GM18520 (cell line): ENCODE data around the gene TTC39C.
"Not testable (repeated sequence)": the region's sequence is repeated elsewhere in the genome, so short reads cannot be mapped to it uniquely, and the experiment has no call there.

Source experiments
- ATAC-seq: cut with Tn5 transposase; IDR thresholded peaks from one replicate; pipeline ENCODE4 v1.9.1; 2021; ENCODE audit not compliant: unreplicated experiment

TTC39C gene

DNA sequence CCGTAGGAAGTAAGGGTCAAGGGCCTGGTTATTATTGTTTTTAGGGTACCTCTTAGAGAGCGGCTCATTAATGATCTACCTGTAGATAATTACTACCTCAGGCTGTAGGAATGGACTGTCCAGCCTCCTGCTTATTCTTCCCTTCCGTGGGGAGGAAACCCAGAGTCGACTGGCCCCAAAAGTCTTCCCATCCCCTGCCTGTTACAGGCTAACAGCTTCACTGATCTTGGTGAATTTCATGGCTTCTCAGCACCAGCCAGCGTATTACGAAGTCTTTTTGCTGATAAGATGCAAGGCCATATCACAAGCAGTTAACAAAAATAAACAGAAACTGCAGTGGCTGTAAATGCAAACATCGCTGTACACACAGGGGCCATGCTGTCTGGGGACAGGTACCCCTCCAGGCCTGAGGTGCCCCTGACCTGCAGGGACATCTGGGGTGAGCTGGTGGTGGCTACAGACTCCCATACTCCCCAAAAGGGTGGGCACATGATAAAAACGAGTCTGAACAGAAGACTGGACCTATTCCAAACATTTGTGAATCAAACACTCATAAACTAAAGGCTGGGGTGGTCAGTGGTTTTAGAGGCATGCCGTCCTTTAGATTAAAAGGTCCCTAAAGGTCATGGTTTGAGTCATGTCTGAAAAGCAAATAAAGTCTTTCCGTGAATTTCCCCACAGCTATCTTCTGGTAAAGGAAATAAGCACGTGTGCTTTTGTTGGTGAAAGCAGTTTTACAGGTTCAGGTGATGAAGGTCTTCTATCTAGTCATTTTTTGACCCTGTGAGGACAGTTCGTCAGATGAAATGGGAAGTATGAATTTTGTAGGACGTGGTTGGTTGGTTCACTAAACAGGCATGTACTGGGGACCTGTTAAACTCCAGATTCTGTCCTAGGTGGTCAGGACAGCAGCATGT is 36.7 kb downstream of the TTC39C start:
- no peak for ATAC-seq

DNA sequence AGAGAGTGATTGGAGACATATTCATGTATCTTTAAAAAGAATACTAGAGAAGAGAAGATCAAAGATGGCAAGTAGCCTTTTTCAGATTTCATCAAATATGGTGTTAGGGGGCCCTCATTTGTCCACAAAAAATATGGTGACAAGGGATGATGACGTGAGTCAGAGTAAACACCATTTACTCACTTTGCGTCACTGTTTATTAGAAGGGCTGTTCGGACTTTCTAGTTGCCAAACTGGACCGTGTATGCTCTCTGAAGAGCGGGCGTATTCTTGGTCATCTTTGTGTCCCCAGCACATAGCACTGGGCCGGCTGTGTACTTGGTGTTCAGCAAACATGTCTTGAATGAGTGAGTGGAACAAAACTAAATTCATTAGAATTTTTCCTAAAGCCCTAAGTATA is 37.5 kb downstream of the TTC39C start:
- no peak for ATAC-seq

DNA sequence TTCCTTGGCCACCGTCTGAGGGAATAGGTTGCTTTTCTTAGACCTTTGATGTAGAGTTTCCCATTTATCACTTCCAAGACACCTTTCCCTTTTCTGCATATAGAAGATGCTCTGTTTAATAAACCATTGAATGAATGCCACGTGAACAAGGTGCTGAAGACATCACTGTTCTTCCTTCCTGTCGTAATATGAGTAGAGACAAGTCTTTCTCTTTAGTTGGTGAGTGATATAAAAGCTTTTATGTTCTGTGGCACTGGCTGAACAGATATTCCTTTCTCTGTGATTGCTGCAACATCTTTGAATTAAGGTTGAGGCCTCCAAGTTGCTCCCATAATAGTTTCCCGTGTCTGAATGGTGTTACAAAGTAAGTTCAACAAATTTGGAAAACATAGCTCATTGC is 38.7 kb downstream of the TTC39C start:
- no peak for ATAC-seq

DNA sequence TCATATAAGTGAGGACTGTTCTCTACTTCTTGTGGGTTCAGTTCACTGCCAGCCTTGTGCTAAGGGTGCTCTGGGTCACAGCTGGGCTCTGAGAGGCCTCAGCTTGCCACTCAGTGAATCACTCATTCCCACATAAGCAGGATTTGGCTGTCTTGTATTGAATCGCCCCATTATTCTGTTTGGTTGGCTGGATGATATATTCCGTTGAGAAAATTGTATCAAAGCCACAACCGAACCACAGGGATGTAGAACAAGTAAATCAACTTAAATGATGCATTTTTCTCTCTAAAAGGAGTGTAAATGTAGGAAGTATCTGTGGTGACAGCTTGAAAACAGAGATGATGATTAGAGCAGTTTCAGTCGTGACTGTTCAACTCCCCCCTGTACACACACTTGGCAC is 39.6 kb downstream of the TTC39C start:
- ATAC-seq: no peak

DNA sequence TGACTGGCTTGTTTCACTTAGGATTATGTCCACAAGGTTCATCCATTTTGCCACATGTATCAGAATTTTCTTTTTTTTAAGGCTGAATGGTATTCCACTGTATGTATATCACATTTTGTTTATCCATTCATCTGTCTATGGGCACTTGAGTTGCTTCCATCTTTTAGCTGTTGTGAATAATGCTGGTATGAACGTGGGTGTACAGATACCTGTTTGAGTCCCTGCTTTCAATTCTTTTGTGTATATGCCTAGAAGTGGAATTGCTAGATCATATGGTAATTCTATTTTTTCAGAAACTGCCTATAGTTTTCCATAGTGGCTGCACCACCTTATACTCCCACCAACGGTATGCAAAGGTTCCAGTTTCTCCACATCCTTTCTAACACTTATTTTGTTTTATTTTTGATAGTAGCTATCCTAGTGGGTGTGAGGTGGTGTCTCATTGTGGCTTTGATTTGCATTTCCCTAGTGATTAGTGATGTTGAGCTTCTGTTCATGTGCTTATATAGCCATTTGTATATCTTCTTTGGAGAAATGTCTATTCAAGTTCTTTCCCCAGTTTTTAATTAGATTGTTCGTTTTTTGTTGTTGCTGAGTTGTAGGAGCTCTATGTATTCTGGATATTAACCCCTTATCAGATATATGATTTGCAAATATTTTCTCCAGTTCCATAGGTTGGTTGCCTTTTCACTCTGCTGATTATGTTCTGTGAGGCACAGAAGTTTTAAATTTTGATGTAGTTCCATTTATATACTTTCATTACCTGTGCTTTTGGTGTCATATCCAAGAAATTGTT is 40.7 kb downstream of the TTC39C start:
- no peak for ATAC-seq

DNA sequence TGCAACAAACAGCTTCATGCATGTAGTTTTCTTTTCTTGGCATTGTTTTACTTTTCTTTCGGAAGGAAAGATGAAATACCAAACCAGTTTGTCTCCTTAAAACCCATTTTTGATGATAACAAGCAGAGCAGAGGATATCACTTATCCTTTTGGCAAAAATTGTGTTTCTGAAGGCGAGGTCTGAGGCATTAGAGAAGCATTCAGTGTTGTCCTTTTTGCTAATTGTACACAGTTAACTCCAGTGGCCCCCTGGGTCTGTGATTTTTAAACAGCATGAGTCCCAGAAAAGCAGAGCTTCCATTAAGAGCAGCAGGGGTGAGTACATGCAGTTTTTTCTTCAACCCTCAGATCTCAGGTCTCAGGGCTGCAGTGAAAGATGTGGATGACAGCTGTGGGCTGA is 41.3 kb downstream of the TTC39C start:
- ATAC-seq: no peak

DNA sequence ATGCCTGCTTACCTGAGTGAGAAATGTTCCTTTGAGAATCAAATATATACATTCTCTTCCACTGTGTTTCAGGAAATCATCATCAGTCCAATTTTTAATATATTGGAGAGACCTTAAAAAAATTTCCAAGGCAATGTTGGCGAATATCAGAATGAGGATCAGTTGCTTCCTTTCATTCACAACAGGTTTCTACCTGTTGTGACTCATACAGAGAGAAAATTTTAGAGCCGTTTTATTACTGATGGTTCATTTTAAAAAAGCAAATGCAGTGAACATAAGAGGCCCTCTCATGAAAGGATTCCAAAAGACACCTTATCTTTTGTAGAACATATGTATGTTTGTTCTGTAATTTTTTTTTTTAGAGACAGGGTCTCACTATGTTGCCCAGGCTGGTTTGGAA is 42.0 kb downstream of the TTC39C start:
- no peak for ATAC-seq

DNA sequence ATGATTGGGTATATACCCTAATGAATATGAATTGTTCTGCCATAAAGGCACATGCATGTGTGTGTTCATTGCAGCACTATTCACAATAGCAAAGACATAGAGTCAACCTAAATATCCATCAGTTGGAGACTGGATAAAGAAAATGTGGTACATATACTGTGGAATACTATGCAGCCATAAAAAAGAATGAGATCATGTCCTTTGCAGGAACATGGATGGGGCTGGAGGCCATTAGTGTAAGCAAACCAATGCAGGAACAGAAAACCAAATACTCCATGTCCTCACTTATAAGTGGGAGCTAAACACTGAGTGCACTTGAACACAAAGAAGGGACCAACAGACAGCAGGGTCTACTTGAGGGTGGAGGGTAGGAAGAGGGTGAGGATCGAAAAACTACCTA is 43.2 kb downstream of the TTC39C start:
- ATAC-seq: no peak

DNA sequence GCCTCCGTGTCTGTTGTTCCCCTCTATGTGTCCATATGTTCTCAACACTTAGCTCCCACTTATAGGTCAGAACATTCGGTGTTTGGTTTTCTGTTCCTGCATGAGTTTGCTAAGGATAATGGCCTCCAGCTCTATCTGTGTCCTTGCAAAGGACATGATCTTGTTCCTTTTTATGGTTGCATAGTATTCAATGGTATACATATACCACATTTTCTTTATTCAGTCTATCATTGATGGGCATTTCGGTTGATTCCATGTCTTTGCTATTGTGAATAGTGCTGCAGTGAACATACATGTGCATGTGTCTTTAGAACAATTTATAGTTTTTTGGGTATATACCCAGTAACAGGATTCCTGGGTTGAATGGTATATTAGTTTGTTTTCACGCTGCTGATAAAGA is 44.8 kb downstream of the TTC39C start:
- not testable (repeated sequence) for ATAC-seq

DNA sequence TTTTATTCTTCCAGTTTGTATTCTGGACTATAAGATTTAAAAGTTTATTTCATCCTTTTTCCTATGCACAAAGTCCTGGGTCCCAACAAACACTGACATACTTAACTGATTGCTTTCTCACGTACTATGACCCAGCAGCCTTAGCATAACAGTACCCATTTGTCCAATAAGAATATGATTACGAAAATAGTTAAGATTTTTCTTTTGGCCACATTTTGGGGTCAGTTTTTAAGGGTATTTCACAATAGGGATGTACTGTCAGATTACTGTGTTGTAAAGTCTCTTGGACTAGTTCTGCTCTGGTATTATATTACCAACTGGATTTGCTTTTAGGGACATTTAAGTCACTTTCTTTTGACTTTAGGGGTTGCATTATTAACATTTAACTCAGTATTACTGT is 46.1 kb downstream of the TTC39C start:
- ATAC-seq: no peak

DNA sequence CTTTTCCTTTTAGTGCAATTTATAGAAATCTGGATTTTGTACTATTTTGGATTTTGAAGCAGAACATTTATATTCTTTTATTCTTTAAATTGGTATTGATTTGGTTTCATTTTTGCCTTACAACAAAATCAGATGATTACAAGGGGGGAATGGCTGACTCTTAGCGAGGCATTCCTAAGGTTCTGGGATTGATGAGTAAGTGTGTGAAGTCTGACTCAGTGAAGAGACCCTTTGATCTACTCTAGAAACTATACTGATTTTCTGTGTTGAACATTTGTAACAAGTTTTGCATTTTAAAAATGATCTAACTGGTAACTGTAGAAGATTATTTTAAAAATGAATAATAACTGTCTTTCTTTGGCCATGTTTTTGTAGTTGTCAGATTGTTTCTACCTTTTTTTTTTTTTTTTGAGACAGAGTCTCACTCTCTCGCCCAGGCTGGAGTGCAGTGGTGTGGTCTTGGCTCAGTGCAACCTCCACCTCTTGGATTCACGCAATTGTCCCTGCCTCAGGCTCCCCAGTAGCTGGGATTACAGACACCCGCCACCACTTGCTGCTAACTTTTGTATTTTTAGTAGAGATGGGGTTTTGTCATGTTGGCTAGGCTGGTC is 48.7 kb downstream of the TTC39C start:
- ATAC-seq: no peak

DNA sequence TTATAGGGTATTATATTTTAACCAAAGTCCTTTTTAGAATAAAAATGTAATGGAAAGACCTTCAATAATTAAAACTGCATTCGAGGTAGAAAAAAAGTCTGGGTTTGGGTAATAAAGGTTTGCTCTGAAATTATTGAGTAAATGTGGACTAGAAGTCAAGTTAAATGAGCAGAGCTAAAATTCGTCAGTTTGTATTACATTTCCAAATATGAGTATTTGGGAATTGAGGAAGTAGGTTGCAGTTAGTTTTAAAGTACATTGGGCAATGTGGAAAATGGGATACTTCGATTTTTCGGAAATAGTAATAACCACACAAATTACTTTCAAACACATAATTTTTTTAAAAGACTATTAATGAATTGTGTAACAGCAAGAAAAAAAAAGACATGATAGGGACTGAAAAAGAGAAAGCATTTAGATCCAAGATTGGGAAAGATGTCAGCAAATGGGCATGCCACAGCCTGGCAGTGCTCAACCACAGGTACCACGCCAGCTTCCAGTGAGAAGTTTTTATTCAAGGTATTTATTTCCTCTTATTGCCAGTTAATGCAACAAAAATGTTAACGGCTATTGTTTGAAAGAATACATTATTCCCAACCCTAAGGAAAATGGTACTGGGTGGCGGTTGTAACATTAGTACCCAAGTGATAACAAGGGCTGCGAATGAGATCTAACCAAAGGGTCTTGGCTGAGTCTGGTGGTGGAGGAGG is 50.0 kb downstream of the TTC39C start:
- ATAC-seq: no peak

DNA sequence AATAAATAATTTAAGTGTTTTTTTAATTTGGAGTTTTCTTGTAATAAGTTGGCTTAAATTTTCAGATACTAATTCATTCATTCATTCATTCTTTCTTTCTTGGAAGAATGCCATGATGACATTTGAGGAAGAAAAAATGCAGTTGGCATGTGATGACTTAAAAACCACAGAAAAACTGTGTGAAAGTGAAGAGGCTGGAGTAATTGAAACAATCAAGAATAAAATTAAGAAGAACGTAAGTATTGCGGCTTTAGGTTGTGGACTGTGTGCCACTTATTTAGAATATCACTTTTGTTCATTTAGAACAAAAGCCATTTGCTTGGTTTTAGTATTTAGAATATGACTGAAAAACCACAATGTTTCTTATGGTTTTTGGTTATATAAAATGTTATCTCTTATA is 51.4 kb downstream of the TTC39C start:
- no peak for ATAC-seq

DNA sequence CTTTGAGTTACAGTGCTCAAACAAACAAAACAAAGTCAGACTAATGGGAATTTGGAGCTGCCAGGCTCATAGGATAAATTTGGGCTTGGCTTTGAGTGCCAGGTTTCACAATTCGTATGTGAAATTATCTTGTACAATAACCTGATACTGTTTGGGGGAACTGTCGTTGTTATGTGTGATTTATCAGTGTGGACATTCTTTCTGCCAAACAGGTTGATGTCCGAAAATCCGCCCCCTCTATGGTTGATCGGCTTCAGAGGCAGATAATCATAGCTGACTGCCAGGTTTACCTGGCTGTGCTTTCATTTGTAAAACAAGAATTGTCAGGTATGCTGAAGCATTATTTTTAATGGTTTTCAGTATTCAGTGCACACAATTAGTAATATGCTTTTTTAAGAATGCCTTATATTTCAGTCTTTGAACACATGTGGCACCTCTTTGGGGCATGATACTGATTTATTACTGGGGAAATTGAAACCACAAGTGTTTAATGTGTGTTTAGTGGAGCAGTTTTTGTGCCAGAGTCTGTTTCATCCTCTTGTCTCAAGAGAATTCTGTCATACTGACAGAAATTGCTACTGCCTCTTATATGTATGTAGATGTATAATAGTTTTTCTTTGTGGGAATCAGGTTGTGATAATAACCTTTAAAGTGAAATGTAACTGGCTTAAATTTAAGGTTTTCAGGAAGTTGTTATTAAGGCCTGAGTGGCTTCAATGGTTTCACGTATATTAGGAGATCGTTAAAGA is 54.6 kb downstream of the TTC39C start:
- ATAC-seq: no peak

DNA sequence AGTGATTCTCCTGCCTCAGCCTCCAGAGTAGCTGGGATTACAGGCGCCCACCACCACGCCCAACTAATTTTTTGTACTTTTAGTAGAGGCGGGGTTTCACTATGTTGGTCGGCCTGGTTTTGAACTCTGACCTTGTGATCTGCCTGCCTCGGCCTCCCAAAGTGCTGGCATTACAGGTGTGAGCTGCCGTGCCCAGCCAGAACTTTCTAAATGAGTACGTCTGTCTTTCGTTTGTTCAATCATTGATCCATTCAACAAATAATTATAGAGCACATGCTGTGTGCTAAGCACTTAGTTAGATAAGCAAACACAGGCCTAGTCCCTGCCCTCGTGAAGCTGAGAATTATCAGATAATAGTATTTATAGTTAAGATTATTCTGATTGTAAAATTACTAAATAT is 56.5 kb downstream of the TTC39C start:
- no peak for ATAC-seq

DNA sequence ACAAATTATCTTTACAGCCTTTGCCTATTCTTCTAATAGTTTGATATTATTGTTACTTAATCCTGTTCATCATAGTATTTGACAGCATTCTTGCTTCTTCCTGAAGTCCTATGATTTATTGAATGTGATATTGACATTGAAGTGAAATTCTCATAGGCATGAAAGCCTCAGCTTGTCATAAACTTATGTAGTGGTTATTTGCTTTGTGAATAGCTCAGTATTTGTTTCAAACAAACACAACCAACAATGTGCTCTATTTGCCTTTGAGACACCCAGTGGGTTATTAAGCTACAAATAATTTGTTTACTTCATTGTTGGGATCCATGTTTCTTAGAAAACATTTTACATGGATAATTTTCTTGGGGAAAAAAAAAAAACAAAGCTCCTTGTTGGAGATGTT is 57.2 kb downstream of the TTC39C start:
- ATAC-seq: no peak

DNA sequence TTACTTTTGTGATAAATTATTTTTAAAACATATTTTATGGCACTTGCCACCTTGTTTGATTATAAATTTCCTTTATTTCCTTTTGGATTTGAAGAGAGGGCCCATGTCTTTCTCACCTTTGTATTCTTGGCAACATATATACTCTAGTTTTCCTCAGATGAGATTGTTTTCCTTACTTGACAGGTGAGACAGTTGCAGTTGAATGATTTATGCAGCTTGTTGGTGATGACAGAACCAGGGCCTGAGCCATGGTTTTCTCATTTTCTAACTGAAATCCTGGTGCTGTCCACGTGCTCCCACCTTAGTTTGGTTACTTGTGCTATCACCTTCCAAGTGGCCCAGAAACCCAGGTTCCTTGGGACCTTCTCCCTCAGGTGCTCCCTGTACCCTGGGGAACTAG is 58.2 kb downstream of the TTC39C start:
- ATAC-seq: no peak

DNA sequence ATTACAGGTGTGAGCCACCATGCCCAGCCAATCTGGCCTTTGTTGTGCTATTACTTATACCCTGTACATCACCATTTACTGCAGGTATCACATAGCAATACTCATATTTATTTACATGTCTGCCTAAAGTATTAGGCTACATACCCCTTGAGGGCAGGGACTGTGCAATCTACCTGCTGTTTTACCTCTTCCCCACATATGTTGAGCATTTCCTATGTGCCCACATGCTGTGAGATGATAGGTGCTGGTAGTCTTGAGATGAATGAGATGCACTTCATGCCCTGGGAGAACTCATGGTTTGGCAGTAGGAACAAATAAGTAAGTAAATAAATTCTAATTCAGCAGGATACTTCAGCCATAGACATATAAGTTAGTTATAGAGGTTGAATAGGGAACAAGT is 59.2 kb downstream of the TTC39C start:
- no peak for ATAC-seq

DNA sequence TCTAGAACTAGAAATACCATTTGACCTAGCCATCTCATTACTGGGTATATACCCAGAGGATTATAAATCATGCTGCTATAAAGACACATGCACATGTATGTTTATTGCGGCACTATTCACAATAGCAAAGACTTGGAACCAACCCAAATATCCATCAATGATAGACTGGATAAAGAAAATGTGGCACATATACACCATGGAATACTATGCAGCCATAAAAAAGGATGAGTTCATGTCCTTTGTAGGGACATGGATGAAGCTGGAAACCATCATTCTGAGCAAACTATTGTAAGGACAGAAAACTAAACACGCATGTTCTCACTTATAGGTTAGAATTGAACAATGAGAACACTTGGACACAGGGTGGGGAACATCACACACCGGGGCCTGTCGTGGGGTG is 60.2 kb downstream of the TTC39C start:
- ATAC-seq: not testable (repeated sequence)

DNA sequence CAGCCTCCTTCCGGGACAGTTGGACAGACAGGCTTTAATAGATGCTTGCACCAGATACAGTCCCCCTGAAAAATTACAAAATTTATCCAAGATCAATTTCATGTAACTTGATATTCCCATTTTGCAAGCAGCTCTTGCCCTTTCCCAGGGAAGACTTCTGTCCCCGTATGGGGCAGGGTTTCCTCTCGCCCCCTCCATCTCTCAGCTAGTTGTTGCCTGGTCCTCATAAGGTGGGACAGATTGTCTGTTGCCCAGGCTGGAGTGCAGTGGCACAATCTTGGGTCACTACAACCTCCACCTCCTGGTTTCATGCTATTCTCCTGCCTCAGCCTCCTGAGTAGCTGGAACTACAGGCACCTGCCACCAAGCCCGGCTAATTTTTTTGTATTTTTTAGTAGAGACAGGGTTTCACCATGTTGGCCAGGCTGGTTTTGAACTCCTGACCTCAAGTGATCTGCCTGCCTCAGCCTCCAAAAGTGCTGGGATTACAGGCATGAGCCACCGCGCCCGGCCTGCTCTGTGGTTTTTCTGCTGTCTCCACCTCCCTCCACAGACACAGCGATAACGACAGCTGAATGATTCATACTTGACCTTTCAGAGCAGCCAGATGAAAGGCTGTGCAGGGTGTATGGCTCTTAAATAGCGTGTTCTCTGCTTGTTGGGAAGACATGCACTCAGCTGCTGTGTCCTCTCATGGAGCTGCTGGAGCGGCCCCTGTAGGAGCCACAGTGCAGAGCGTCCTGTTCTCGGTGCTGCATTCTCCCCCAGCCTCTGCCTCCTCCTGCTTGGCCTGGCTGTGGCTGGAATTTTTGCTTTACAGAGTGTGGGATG is 61.4 kb downstream of the TTC39C start:
- ATAC-seq: peak; percentile 48
